Measurements from ENCODE around the gene AHCYL2.

GRCh38 chr7:129367349-129367699 lies 142.5 kb downstream of the AHCYL2 start:
- TF ChIP-seq, protein P1, sequence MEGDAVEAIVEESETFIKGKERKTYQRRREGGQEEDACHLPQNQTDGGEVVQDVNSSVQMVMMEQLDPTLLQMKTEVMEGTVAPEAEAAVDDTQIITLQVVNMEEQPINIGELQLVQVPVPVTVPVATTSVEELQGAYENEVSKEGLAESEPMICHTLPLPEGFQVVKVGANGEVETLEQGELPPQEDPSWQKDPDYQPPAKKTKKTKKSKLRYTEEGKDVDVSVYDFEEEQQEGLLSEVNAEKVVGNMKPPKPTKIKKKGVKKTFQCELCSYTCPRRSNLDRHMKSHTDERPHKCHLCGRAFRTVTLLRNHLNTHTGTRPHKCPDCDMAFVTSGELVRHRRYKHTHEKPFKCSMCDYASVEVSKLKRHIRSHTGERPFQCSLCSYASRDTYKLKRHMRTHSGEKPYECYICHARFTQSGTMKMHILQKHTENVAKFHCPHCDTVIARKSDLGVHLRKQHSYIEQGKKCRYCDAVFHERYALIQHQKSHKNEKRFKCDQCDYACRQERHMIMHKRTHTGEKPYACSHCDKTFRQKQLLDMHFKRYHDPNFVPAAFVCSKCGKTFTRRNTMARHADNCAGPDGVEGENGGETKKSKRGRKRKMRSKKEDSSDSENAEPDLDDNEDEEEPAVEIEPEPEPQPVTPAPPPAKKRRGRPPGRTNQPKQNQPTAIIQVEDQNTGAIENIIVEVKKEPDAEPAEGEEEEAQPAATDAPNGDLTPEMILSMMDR (IDR thresholded peaks at IDR 0.05; ENCODE audit: insufficient read depth, low read length, poor library complexity, severe bottlenecking) = no peak
- TF ChIP-seq EZH2phosphoT487 (conservative IDR thresholded peaks at IDR 0.05; ENCODE audit: low read length) = no peak

Data from SU-DHL-6 (cell line).